Uterus (tissue), 2 donors: Measurements from ENCODE around the gene ADAMTS14.

Experiments
- POLR2A ChIP-seq, 2 donors: fragments of 450-650 bp; IDR thresholded peaks; one replicate each; pipeline ENCODE4 v1.6.1; 2016; ENCODE audit warnings: antibody characterized with exemption in 2 of 2, mild to moderate bottlenecking in 1 of 2, moderate library complexity in 1 of 2
- TF ChIP-seq, protein P1 (sequence below), 4 experiments: fragments of 200-600 bp in 2 of 4; fragments of 450-650 bp in 2 of 4; sonication (generic) in 2 of 4; IDR thresholded peaks; one replicate each; pipeline ENCODE4 v1.5.1; 2016 to 2019; ENCODE audit warnings: antibody characterized with exemption in 4 of 4, mild to moderate bottlenecking in 2 of 4, moderate library complexity in 1 of 4

DNA sequence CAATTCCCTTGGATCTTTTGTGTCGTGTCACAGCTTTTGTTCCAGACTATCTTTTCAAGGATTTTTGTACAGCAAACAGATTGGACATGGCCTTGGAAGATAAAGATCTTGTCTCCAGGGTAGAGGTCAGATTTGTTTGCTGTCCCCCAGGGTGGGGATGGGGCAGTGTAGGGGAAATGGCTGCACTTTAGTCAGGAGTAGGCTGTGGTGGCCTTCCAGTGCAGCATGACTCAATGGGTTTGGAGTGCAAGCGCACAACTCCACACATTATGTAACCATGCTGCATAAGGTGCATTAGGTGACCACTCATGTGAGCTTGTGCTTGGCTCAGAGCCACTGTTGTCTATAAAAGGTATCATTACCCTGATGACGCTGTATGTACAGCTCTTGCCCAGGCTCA, 23.9 kb upstream of the ADAMTS14 start:
- TF ChIP-seq, protein P1, sequence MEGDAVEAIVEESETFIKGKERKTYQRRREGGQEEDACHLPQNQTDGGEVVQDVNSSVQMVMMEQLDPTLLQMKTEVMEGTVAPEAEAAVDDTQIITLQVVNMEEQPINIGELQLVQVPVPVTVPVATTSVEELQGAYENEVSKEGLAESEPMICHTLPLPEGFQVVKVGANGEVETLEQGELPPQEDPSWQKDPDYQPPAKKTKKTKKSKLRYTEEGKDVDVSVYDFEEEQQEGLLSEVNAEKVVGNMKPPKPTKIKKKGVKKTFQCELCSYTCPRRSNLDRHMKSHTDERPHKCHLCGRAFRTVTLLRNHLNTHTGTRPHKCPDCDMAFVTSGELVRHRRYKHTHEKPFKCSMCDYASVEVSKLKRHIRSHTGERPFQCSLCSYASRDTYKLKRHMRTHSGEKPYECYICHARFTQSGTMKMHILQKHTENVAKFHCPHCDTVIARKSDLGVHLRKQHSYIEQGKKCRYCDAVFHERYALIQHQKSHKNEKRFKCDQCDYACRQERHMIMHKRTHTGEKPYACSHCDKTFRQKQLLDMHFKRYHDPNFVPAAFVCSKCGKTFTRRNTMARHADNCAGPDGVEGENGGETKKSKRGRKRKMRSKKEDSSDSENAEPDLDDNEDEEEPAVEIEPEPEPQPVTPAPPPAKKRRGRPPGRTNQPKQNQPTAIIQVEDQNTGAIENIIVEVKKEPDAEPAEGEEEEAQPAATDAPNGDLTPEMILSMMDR (IDR thresholded peaks at IDR 0.05): no peak
- no peak for TF ChIP-seq POLR2A (IDR thresholded peaks at IDR 0.05)
